SK-N-SH (cell line): Measurements from ENCODE around the gene CPEB4. TPM values are rescaled to one million over a fixed set of nuclear protein-coding genes. Genes with fewer than 3 reads are reported as not detected.

Experiments
- CTCF ChIA-PET: fragments of 300-600, 350-600 bp; formaldehyde crosslinking; extraction: SDS; loops from one replicate; lab custom pipeline; 2021; lab: Yijun Ruan, JAX
- POLR2A ChIA-PET: fragments of 350-600 bp; sonication (Branson Sonifier 250); formaldehyde crosslinking; extraction: SDS; loops from one replicate; lab custom pipeline; 2020; ENCODE audit warnings: antibody characterized with exemption, inconsistent platforms; lab: Yijun Ruan, JAX
- DNase-seq: peaks from one replicate; pipeline ENCODE4 v3.0.0; 2012
- H2AFZ ChIP-seq: fragments of 200-600 bp; sonication (generic); 2 replicates; pipeline ENCODE4 v1.8.1; 2016; ENCODE audit warnings: antibody characterized with exemption, mild to moderate bottlenecking, low read depth
- H3F3A ChIP-seq: fragments of 200-600 bp; sonication (generic); replicated peaks from 2 replicates; pipeline ENCODE3; 2016; ENCODE audit warnings: antibody characterized with exemption, mild to moderate bottlenecking; ENCODE audit not compliant: insufficient read depth
- H3K27ac ChIP-seq, 2 experiments: fragments of 200-500 bp in 1 of 2; fragments of 200-600 bp in 1 of 2; sonication (Bioruptor generic) in 1 of 2; sonication (generic), shearing (Covaris generic) in 1 of 2; 2 replicates each; pipeline versions ENCODE4 v1.5.1 to v1.6.1; 2014 to 2016; ENCODE audit warnings: low read depth in 2 of 2, inconsistent platforms in 1 of 2, low read length in 1 of 2, mild to moderate bottlenecking in 1 of 2, mixed read lengths in 1 of 2
- H3K27me3 ChIP-seq: fragments of 200-600 bp; sonication (generic), shearing (Covaris generic); 2 replicates; pipeline ENCODE4 v1.6.1; 2016; ENCODE audit warnings: mixed run types; ENCODE audit not compliant: insufficient read depth
- H3K36me3 ChIP-seq, 2 experiments: fragments of 200-500 bp in 1 of 2; fragments of 200-600 bp in 1 of 2; sonication (Bioruptor generic) in 1 of 2; sonication (generic) in 1 of 2; replicated peaks in 1 of 2; 2 replicates each; pipeline versions ENCODE3 to v1.5.1; 2014 to 2016; ENCODE audit warnings: low read length in 1 of 2, mild to moderate bottlenecking in 1 of 2; ENCODE audit not compliant: insufficient read depth in 2 of 2, control insufficient read depth in 1 of 2
- H3K4me1 ChIP-seq, 2 experiments: fragments of 200-500 bp in 1 of 2; fragments of 200-600 bp in 1 of 2; sonication (Bioruptor generic) in 1 of 2; sonication (generic), shearing (Covaris generic) in 1 of 2; 2 replicates each; pipeline versions ENCODE4 v1.5.1 to v1.6.1; 2014 to 2016; ENCODE audit warnings: low read depth in 1 of 2, low read length in 1 of 2, mixed run types in 1 of 2; ENCODE audit not compliant: insufficient read depth in 2 of 2, control insufficient read depth in 1 of 2
- H3K4me2 ChIP-seq: fragments of 200-600 bp; sonication (generic), shearing (Covaris generic); 2 replicates; pipeline ENCODE4 v1.6.1; 2017; ENCODE audit warnings: mixed run types
- H3K4me3 ChIP-seq, 2 experiments: fragments of 200-500 bp in 1 of 2; fragments of 200-600 bp in 1 of 2; sonication (Bioruptor generic) in 1 of 2; sonication (generic), shearing (Covaris generic) in 1 of 2; 2 replicates each; pipeline versions ENCODE4 v1.5.1 to v1.8.1; 2014 to 2016; ENCODE audit warnings: low read depth in 2 of 2, inconsistent platforms in 1 of 2, low read length in 1 of 2, mild to moderate bottlenecking in 1 of 2, mixed read lengths in 1 of 2, moderate library complexity in 1 of 2
- H3K79me2 ChIP-seq: fragments of 200-600 bp; sonication (generic); 2 replicates; pipeline ENCODE4 v1.8.1; 2017; ENCODE audit warnings: mild to moderate bottlenecking; ENCODE audit not compliant: insufficient read depth
- H3K9ac ChIP-seq: fragments of 200-600 bp; sonication (generic); 2 replicates; pipeline ENCODE4 v1.6.1; 2017; ENCODE audit warnings: mixed run types
- H3K9me2 ChIP-seq: fragments of 200-600 bp; sonication (generic); 2 replicates; pipeline ENCODE4 v1.6.1; 2017; ENCODE audit warnings: mixed run types
- H3K9me3 ChIP-seq: fragments of 200-600 bp; sonication (generic); 2 replicates; pipeline ENCODE4 v1.6.1; 2017; ENCODE audit warnings: mixed run types, mild to moderate bottlenecking, moderate library complexity
- H4K20me1 ChIP-seq: fragments of 200-600 bp; sonication (generic); 2 replicates; pipeline ENCODE4 v1.6.1; 2017; ENCODE audit warnings: mild to moderate bottlenecking, mixed run types; ENCODE audit not compliant: insufficient read depth
- CTCF ChIP-seq: fragments of 200-600 bp; sonication (generic); IDR thresholded peaks from 2 replicates; pipeline ENCODE4 v1.6.1; 2017; ENCODE audit warnings: antibody characterized with exemption, mild to moderate bottlenecking, moderate library complexity
- ELF1 ChIP-seq: IDR thresholded peaks from 2 replicates; pipeline ENCODE4 v1.4.0; 2012
- EP300 ChIP-seq, 2 experiments: IDR thresholded peaks; 2 replicates each; pipeline versions ENCODE4 v1.4.0 to v1.6.1; 2012; ENCODE audit warnings: borderline replicate concordance in 1 of 2, low read depth in 1 of 2, low read length in 1 of 2
- FOXM1 ChIP-seq: IDR thresholded peaks from 2 replicates; pipeline ENCODE4 v1.4.0; 2012; ENCODE audit warnings: low read depth, mild to moderate bottlenecking
- GABPA ChIP-seq: IDR thresholded peaks from 2 replicates; pipeline ENCODE4 v1.4.0; 2012; ENCODE audit warnings: low read depth, mild to moderate bottlenecking
- GATA2 ChIP-seq: sonication (generic); formaldehyde crosslinking; IDR thresholded peaks from 2 replicates; pipeline ENCODE4 v1.5.0; 2020; ENCODE audit warnings: mild to moderate bottlenecking, missing genetic modification reagents
- IRF3 ChIP-seq: fragments of 150-350 bp; IDR thresholded peaks from 2 replicates; pipeline ENCODE4 v1.6.1; 2016; ENCODE audit warnings: mild to moderate bottlenecking, low read depth, low read length
- JUND ChIP-seq: IDR thresholded peaks from 2 replicates; pipeline ENCODE4 v1.4.0; 2012
- MAX ChIP-seq: IDR thresholded peaks from 2 replicates; pipeline ENCODE4 v1.4.0; 2012; ENCODE audit warnings: low read depth
- MXI1 ChIP-seq: IDR thresholded peaks from 2 replicates; pipeline ENCODE4 v1.6.1; 2012; ENCODE audit warnings: mild to moderate bottlenecking, low read depth, low read length, improper control_type of control experiment
- NFIC ChIP-seq: IDR thresholded peaks from 2 replicates; pipeline ENCODE4 v1.4.0; 2012; ENCODE audit warnings: borderline replicate concordance
- POLR2AphosphoS5 ChIP-seq: IDR thresholded peaks from 2 replicates; pipeline ENCODE4 v1.6.1; 2012; ENCODE audit warnings: low read depth, low read length
- RAD21 ChIP-seq: IDR thresholded peaks from 2 replicates; pipeline ENCODE4 v1.6.1; 2012; ENCODE audit warnings: mild to moderate bottlenecking, low read length
- REST ChIP-seq: IDR thresholded peaks from 2 replicates; pipeline ENCODE4 v1.6.1; 2012; ENCODE audit warnings: mild to moderate bottlenecking, low read depth, low read length, moderate library complexity
- RXRA ChIP-seq: IDR thresholded peaks from 2 replicates; pipeline ENCODE4 v1.4.0; 2012; ENCODE audit warnings: low read depth, mild to moderate bottlenecking, borderline replicate concordance
- SIN3A ChIP-seq: IDR thresholded peaks from 2 replicates; pipeline ENCODE4 v1.6.1; 2012; ENCODE audit warnings: low read depth, mild to moderate bottlenecking, low read length, moderate library complexity, borderline replicate concordance
- SMC3 ChIP-seq: IDR thresholded peaks from 2 replicates; pipeline ENCODE4 v1.6.1; 2012; ENCODE audit warnings: low read depth, low read length, improper control_type of control experiment
- TAF1 ChIP-seq: IDR thresholded peaks from 2 replicates; pipeline ENCODE4 v1.6.1; 2012; ENCODE audit warnings: low read depth, mild to moderate bottlenecking, low read length, moderate library complexity, borderline replicate concordance
- TEAD4 ChIP-seq: IDR thresholded peaks from 2 replicates; pipeline ENCODE4 v1.4.0; 2012; ENCODE audit warnings: mild to moderate bottlenecking, borderline replicate concordance; ENCODE audit not compliant: insufficient read depth
- USF2 ChIP-seq: fragments of 150-350 bp; IDR thresholded peaks from 2 replicates; pipeline ENCODE4 v1.6.1; 2017; ENCODE audit warnings: antibody characterized with exemption, low read length, low read depth, borderline replicate concordance
- YY1 ChIP-seq: IDR thresholded peaks from 2 replicates; pipeline ENCODE4 v1.4.0; 2012; ENCODE audit warnings: low read depth, mild to moderate bottlenecking
- ZBTB33 ChIP-seq: IDR thresholded peaks from 2 replicates; pipeline ENCODE4 v1.4.0; 2012; ENCODE audit warnings: low read depth, borderline replicate concordance
- WGBS: methylation state at CpG from one replicate; pipeline ENCODE4 v1.1.6; 2017; ENCODE audit warnings: low lambda C conversion rate; 5-methylcytosine and 5-hydroxymethylcytosine counted together
- polyA plus RNA-seq, 3 experiments: library from polyadenylated mRNA; depleted of rRNA; stranded (reverse); fragments of >200 nt; gene quantifications; 2 replicates each; pipeline ENCODE4 v1.2.3, GENCODE V29; 2012

The CPEB4 gene
- polyA plus RNA-seq (2012; rRNA removed) = 6.8 and 9.4 TPM in 2 replicates
- 6.7 and 7.2 TPM in 2 replicates for polyA plus RNA-seq (2012; cell fraction: cytosol; rRNA removed)
- polyA plus RNA-seq (2012; cell fraction: nucleus; rRNA removed) = 6.8 and 11.4 TPM in 2 replicates

GRCh38 chr5:173887610-173888472, at the start of gene CPEB4:
Gene CPEB4 (plus strand): TSS chr5:173888349. CDS start chr5:173889734, 1,385 bp downstream.
- Histone ChIP-seq H3K36me3 (no peaks in the 10 kb centered on the region), H4K20me1 (peaks cover 12% of the 10 kb centered on the region; the same call in 1 of the 2 replicates), H3K9ac (peak within 1 kb of the TSS; percentile 96), H3K4me2 (peak within 1 kb of the TSS; percentile 94), H3F3A (no peaks in the 10 kb centered on the region), H3K9me2 (no peaks in the 10 kb centered on the region), H3K4me1 (peaks cover 0 to 16% of the 10 kb centered on the region in 2 experiments; a peak in 2 of 4 replicates), H3K27ac (peak within 1 kb of the TSS; percentile 86 to 99), H3K9me3 (no peaks in the 10 kb centered on the region), H3K79me2 (peaks cover 47% of the 10 kb centered on the region), H2AFZ (peak within 1 kb of the TSS; percentile 99), H3K4me3 (peak within 1 kb of the TSS; percentile 87 to 90), H3K27me3 (no peaks in the 10 kb centered on the region)
- 5% methylated on average over 48 of the region's 55 CpGs for WGBS
- CTCF ChIA-PET = interaction anchor here (1.0 to 3.3 kb wide), 3 partner anchors 38 to 258 kb away, joined by 3 to 13 read pairs (median 4); no protein-coding TSS in a partner anchor
- POLR2A ChIA-PET = interaction anchor here (0.7 to 1.8 kb wide), 17 partner anchors 18 to 271 kb away, joined by 3 to 13 read pairs (median 4); partner anchors contain the start of gene BOD1
- DNase-seq = peak; percentile 98
- TF ChIP-seq FOXM1 (no peak), USF2 (peak; percentile 71), CTCF (no peak), REST (peak; percentile 62), POLR2AphosphoS5 (peak; percentile 96), MAX (peak; percentile 49), SMC3 (no peak), ELF1 (peak; percentile 84; the same call in 1 of the 2 replicates), GABPA (peak; percentile 82), MXI1 (no peak), EP300 (IDR thresholded peaks at IDR 0.05; ENCODE audit: borderline replicate concordance in 1 of 2, low read depth in 1 of 2, low read length in 1 of 2) (no peak), NFIC (no peak), ZBTB33 (no peak), TAF1 (peak; percentile 99), SIN3A (peak; percentile 99), RAD21 (no peak; the same call in 1 of the 2 replicates), YY1 (peak; percentile 100), RXRA (no peak), IRF3 (no peak), JUND (no peak), TEAD4 (no peak), GATA2 (no peak)
